Stimulated activated naive CD8-positive, alpha-beta T cell treated with anti-CD3 and anti-CD28 coated beads, Interleukin-15, Interleukin-2, amounts not matched to agents 100 U/mL and 50 U/mL, for 24 hours (primary cell): ENCODE data around the gene FAM24B.
A peak's percentile ranks its signal among the peaks of the same experiment; 100 is the strongest.

Experiments
- ATAC-seq: fragments of 150-1000 bp; cut with Tn5 transposase; one replicate; pipeline ENCODE4 v1.10.0; 2021
- DNase-seq: peaks from one replicate; pipeline ENCODE4 v3.0.0; 2021

The FAM24B gene

GRCh38 chr10:122822973-122823690 is 56.2 kb downstream of the FAM24B start:
- peak; percentile 32 for ATAC-seq

GRCh38 chr10:122821808-122822207 is 57.6 kb downstream of the FAM24B start:
- ATAC-seq (no peak), DNase-seq (no peak)

More at GRCh38 chr10:122822973-122823690, 56.2 kb downstream of the FAM24B start:
- DNase-seq: no peak

- ATAC-seq: no peak
- DNase-seq: no peak
These were observed 63.9 kb downstream of the FAM24B start for GRCh38 chr10:122815458-122815857.

- no peak for ATAC-seq
- no peak for DNase-seq
These were observed 64.9 kb downstream of the FAM24B start for GRCh38 chr10:122814493-122814892.

- ATAC-seq: no peak
These were observed 66.6 kb downstream of the FAM24B start for GRCh38 chr10:122812751-122813150.

GRCh38 chr10:122802282-122802681 is 77.1 kb downstream of the FAM24B start:
- no peak for ATAC-seq
- no peak for DNase-seq

More at GRCh38 chr10:122812751-122813150, 66.6 kb downstream of the FAM24B start:
- DNase-seq: no peak
